Lower leg skin (tissue), 3 donors: ENCODE results near the gene TMEM121B.

ENCODE experiments used
- CTCF ChIP-seq, 3 donors: fragments of 450-650 bp; IDR thresholded peaks; one replicate each; pipeline ENCODE4 v1.5.1; 2016; ENCODE audit warnings: antibody characterized with exemption in 3 of 3, mild to moderate bottlenecking in 3 of 3, moderate library complexity in 2 of 3
- POLR2A ChIP-seq, 2 donors: fragments of 450-650 bp; IDR thresholded peaks; one replicate each; pipeline ENCODE4 v1.6.1; 2016 to 2017; ENCODE audit warnings: antibody characterized with exemption in 2 of 2, mild to moderate bottlenecking in 1 of 2, moderate library complexity in 1 of 2

GRCh38 chr22:17090550-17090949 lies 30.6 kb downstream of the TMEM121B start:
- TF ChIP-seq POLR2A (IDR thresholded peaks at IDR 0.05), result no peak
- no peak for TF ChIP-seq CTCF (IDR thresholded peaks at IDR 0.05)
